ENCODE measurements around the gene SBF1. TPM values are rescaled to one million over a fixed set of nuclear protein-coding genes. Genes with fewer than 3 reads are reported as not detected.
"Not testable (repeated sequence)": the region's sequence is repeated elsewhere in the genome, so short reads cannot be mapped to it uniquely, and the experiment has no call there.

SBF1 gene, protein sequence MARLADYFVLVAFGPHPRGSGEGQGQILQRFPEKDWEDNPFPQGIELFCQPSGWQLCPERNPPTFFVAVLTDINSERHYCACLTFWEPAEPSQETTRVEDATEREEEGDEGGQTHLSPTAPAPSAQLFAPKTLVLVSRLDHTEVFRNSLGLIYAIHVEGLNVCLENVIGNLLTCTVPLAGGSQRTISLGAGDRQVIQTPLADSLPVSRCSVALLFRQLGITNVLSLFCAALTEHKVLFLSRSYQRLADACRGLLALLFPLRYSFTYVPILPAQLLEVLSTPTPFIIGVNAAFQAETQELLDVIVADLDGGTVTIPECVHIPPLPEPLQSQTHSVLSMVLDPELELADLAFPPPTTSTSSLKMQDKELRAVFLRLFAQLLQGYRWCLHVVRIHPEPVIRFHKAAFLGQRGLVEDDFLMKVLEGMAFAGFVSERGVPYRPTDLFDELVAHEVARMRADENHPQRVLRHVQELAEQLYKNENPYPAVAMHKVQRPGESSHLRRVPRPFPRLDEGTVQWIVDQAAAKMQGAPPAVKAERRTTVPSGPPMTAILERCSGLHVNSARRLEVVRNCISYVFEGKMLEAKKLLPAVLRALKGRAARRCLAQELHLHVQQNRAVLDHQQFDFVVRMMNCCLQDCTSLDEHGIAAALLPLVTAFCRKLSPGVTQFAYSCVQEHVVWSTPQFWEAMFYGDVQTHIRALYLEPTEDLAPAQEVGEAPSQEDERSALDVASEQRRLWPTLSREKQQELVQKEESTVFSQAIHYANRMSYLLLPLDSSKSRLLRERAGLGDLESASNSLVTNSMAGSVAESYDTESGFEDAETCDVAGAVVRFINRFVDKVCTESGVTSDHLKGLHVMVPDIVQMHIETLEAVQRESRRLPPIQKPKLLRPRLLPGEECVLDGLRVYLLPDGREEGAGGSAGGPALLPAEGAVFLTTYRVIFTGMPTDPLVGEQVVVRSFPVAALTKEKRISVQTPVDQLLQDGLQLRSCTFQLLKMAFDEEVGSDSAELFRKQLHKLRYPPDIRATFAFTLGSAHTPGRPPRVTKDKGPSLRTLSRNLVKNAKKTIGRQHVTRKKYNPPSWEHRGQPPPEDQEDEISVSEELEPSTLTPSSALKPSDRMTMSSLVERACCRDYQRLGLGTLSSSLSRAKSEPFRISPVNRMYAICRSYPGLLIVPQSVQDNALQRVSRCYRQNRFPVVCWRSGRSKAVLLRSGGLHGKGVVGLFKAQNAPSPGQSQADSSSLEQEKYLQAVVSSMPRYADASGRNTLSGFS (N-terminal part only)
- 121 and 127 TPM in 2 replicates for total RNA-seq
- 71.8 TPM for polyA plus RNA-seq (2012)

DNA sequence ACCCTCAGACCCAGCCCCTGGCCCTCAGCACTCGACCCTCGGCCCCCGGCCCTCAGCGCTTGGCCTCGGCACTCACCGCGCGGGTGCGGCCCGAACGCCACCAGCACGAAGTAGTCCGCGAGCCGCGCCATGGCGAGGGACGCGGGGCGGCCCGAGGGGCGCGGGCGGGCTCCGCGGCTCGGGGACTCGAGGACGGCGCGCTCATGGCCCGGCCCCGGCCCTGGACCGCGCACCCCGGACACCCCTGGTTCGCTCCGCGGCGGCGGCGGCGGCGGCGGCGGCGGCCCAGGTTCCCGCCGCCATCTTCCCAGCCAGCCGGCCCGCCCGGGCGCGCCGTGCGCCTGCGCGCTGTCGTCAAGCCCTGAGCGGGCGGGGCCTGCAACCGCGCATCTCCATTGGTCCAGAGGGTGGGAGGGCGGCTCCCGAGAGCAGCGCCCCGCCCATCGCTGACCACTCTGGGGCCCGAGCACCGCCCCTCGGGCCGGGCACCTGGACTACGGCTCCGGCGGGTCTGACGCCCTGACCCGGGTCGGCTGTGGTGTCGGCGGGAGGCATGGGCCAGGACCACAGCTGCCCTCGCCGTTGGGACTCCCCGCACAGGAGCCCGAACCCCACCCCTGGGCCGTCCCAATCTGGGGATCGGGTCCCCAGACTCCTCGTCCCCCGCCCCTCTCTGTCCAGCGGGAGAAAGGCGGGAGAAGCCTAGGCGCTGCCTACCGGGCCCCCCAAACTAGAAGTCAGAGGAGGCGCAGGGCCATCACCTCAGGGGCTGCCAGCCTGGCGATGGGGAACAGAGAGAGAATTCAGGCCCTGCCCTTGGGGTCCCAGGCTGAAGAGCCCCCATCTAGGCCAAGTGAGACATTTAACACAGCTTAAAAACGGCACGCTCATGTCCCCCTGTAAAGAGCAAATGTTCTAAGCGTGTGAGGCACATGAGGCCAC is at the start of gene SBF1:
Gene SBF1, minus strand, starts transcription at position 326 of the 942 bp plus-strand sequence. Its CDS starts 195 bp downstream, at position 131.
- DNase-seq (ENCODE audit: low read depth): peak; percentile 91

DNA sequence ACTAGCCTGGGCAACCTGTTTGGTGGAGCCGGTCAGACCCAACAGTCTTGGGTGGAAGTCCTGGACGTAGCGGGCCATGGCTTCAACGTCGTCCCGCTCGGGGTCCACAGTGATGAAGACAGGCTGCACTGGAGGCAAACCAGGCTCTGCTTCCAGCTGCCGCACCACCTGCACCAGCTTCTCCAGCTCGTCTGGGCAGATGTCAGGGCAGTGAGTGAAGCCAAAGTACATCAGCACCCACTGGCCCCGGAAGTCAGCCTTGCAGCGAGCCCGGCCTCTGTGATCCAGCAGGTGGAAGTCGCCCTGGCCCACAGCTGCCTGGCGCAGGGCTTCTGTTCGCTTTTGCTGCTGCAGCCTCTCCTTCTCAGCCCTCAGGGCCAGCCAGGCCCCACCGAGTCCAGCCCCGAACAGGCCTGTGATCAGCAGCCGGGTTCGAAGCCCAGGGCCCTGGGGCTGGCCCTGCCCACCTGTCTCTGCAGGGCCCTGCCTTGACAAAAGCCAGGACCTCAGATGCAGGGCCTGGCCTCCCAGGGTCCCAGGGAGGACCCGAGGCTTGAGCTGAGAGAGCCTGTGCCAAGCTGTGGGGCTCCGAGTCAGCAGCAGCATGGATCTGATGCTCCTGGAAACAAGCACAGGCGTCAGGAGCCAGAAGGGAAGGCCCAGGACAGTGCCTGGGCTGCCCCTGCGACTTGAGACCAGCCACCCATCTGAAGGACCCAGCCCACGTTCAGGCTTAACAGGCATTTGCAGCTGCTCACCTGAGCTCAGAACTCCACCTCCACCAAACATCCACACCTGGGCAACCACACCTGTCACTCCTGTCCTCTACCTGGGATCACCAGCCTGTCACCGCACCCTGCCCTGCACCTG is 49.2 kb upstream of the SBF1 start:
- DNase-seq (ENCODE audit: low read depth): no peak

DNA sequence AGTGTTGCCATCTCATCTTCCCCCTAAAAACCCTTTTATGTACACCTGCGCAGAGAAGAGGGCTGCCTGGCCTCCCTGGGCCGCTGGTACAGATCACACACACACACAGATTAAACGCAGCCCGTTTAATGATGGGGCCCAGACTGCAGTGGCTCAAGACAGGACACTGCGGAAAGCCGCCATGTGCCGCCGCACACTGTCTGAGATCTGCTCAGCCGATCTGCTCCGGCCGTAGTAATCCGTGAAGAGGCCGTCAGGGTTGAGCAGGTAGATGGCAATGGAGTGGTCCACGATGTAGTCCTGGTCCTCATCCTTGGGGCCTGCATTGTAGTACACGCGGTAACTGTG is 48.6 kb upstream of the SBF1 start:
- DNase-seq (ENCODE audit: low read depth): no peak

DNA sequence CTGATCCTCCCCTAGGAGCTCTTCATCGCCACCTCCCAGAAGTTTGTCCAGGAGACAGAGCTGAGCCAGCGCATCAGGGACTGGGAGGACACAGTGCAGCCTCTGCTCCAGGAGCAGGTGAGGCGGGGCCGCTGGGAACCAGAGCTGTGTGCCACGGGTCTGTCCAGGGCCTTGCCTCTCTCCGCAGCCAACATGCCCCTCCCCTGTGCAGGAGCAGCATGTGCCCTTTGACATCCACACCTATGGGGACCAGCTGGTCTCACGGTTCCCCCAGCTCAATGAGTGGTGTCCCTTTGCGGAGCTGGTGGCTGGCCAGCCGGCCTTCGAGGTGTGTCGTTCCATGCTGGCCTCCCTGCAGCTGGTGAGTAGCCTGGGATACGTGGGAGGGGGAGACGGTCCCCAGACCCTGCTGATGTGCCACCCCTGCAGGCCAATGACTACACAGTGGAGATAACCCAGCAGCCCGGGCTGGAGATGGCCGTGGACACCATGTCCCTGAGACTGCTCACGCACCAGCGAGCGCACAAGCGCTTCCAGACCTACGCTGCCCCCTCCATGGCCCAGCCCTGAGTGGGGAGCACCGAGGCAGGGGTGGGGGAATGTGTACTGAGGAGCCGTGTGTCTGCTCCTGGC is 48.1 kb upstream of the SBF1 start:
- DNase-seq (ENCODE audit: low read depth): no peak

DNA sequence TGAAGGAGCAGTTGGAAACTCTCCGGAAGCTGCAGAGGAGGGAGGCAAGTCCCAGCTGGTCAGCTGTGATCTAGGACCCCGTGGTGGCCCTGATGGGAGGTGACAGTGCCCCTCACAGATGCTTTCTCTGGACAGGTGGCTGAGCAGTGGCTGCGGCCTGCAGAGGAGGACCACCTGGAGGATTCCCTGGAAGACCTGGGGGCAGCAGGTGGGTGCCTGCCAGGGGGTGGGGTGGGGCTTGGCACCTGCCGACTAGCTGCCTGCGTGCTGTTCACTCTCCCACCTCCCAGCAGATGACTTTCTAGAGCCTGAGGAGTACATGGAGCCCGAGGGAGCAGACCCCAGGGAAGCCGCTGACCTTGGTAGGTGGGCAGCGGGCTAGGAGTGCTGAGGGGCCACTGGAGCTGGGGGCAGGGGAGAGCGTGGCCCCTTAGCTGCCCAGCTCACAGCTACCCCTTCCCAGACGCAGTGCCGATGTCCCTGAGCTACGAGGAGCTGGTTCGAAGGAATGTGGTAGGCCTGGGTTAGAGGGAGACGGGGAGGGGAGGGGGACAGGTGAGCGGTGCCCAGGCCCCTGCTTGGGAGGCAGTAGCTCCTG is 47.5 kb upstream of the SBF1 start:
- DNase-seq (ENCODE audit: low read depth): no peak

DNA sequence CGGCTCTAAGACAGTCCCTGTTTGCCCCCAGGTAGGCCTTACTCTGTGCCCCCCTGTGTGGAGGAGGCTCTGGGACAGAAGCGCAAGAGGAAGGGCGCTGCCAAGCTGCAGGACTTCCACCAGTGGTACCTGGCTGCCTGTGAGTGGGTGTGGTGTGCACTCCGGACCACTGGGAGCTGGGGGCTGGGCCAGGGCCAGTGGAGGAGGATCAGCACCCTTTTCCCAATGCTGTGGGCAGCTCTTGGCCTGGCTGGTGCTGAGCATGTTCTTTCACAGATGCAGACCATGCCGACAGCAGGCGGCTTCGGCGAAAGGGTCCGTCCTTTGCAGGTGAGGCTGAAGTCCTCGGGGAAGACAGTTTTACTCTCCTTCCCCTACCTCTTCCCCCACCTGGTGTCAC is 46.9 kb upstream of the SBF1 start:
- DNase-seq (ENCODE audit: low read depth): no peak

DNA sequence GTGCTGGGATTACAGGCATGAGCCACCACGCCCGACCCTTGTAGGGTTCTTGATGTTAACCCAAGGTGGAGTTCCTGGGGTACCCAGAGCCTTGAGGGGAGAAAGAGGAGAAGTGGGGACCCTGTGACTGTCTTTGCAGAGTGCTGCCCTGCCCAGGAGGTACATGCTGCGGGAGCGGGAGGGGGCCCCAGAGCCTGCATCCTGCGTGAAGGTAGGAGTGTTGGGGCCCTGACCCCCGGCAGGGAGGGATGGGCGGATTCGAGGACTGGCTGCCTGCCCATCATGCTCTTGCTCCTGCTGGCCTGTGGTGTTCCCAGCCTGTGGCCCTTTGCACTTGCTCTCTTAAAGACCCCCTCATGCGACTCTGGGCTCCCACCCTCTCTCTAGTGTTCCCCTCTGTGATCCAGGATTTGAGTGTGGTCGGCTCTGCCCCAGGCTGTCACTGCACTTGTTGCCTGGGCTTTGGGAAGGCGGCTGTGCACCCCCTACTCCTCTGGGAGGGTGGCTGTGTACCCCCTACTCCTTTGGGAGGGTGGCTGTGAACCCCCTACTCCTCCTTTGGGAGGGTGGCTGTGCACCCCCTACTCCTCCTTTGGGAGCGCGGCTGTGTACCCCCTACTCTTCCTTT is 46.1 kb upstream of the SBF1 start:
- DNase-seq (ENCODE audit: low read depth): no peak

DNA sequence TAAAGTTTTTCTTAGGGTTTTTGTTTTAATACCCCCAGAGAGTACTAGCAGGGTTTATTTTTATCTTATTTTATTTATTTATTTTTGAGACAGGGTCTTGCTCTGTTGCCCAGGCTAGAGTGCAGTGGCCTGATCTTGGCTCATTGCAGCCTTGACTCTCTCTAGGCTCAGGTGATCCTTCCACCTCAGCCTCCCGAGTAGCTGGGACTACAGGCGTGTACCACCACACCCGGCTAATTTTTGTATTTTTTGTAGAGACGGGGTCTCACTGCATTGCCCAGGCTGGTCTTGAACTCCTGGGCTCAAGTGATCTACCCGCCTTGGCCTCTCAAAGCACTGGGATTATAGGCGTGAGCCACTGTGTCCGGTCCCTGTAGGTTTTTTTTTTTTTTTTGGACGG is 45.3 kb upstream of the SBF1 start:
- not testable (repeated sequence) for DNase-seq (ENCODE audit: low read depth)

DNA sequence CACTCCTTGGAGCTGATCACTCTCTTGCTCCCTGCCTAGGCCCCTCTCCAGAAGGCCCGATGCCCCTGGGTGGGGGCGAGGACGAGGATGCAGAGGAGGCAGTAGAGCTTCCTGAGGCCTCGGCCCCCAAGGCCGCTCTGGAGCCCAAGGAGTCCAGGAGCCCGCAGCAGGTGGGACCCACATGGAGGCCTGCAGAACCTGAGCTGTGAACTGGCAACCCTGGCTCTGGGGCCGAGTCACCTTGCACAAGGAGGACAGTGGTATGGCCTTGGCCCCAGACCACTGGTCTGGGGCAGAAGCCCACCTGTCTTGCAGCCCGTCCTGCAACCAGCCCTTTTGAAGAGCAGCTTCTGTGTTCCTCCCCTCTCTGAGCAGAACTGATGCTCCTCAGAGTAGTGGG is 44.3 kb upstream of the SBF1 start:
- no peak for DNase-seq (ENCODE audit: low read depth)

DNA sequence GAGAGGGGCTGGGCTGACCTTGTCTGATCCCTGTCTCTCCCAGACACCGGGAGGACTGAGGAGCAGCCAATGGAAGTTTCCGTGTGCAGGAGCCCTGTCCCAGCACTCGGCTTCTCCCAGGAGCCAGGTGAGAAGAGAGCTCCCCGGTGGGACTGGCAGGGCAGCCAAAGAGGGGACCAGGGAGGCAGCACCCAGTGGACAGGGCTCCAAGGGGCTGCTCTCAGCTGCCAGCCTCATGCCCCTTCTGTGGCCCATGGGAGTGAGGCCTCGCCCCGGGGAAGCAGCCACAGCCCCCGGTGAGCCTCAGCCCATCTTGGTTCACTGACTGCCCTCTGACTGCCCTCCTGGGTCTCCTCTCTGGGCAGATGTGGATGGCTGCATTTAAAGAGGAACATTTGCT is 43.8 kb upstream of the SBF1 start:
- DNase-seq (ENCODE audit: low read depth): no peak

DNA sequence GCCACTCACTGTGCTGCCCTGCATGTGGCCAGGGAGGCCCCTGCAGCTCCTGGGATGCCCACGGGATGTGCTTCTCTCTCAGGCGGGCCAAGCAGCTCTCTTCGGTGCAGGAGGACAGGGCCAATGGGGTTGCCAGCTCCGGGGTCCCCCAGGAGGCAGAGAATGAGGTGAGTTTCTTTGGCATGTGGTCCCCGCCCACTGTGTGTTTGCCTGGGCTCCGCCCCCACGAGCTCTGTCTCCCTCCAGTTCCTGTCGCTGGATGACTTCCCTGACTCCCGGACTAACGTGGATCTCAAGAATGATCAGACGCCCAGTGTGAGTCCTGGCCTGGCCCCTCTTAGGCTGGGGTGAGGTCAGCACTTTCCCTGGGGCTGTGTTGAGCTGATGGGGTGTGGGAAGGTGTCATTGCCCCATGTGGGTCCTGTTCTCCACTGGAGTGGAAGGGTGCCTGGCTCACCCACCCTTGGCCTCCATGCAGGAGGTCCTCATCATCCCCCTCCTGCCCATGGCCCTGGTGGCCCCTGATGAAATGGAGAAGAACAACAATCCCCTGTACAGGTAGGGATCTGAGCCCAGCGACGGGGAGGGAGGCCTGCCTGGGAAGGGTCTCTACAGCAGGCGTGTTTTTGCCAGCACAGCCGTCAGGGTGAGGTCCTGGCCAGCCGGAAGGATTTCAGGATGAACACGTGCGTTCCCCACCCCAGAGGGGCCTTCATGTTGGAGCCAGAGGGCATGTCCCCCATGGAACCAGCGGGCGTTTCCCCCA is 42.8 kb upstream of the SBF1 start:
- DNase-seq (ENCODE audit: low read depth): no peak

DNA sequence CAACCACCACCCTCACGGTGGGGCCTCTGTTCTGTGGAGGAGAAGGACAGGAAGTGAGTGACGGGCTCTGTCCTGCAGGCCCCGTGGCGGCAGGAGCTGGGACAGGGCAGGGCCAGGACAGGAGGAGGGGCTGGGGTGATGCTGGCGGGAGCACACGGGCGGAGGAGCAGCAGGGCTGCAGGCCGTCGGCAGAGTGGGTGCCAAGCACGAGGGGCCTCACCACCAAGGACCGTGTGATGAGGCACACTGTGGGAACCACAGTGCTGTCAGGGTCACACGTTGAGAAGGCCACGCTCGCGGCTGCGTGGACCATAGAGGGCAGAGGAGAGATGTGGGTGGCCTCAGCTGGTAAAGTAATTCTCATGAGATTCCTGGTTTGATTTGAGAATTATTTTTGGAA is 42.1 kb upstream of the SBF1 start:
- no peak for DNase-seq (ENCODE audit: low read depth)

DNA sequence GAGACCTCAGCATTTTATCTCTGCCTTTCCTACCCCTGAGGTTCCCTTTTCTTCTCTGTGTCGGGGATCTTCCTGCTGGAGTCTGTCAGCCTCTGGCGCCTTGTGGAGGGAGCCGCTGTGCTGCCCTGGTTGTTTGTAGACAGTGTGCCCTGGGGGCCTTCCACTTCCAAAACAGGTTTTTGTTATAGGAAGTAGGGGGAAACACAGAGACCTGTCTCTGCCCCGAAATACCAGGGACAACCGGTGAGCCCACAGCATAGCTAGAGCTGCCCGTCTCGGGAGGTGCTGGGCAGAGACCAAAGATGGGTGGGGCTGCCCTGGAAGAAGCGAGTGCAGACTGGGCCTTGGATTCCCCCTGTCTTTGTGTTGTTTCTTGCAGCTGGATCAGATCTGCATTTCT is 41.2 kb upstream of the SBF1 start:
- no peak for DNase-seq (ENCODE audit: low read depth)

DNA sequence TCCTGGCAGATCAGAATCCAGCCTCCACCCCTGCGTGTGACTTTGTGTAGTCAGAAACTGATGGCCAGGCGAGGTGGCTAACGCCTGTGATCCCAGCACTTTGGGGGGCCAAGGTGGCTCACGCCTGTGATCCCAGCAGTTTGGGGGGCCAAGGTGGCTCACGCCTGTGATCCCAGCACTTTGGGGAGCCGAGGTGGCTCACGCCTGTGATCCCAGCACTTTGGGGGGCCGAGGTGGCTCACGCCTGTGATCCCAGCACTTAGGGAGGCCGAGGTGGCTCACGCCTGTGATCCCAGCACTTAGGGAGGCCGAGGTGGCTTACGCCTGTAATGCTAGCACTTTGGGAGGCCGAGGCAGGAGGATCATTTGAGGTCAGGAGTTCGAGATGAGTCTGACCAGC is 38.3 kb upstream of the SBF1 start:
- no peak for DNase-seq (ENCODE audit: low read depth)

DNA sequence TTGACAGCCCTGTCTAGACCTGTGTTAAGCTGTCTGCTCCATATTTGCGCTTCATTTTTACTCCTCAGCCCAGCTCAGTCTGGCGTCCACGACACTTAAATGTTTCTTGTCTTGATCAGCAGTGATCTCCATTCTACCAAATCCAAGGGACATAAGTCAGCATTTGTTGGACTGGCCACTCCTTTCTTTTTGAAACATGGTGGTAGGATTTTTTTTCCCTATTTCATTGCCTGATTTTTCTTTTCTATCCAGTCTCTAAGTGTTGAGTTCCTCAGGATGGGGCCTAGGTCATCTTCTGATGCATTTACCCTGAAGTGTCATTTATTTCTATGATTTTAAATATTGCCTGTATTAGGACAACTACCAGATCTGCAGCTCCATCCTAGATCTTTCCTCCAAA is 34.1 kb upstream of the SBF1 start:
- no peak for DNase-seq (ENCODE audit: low read depth)

DNA sequence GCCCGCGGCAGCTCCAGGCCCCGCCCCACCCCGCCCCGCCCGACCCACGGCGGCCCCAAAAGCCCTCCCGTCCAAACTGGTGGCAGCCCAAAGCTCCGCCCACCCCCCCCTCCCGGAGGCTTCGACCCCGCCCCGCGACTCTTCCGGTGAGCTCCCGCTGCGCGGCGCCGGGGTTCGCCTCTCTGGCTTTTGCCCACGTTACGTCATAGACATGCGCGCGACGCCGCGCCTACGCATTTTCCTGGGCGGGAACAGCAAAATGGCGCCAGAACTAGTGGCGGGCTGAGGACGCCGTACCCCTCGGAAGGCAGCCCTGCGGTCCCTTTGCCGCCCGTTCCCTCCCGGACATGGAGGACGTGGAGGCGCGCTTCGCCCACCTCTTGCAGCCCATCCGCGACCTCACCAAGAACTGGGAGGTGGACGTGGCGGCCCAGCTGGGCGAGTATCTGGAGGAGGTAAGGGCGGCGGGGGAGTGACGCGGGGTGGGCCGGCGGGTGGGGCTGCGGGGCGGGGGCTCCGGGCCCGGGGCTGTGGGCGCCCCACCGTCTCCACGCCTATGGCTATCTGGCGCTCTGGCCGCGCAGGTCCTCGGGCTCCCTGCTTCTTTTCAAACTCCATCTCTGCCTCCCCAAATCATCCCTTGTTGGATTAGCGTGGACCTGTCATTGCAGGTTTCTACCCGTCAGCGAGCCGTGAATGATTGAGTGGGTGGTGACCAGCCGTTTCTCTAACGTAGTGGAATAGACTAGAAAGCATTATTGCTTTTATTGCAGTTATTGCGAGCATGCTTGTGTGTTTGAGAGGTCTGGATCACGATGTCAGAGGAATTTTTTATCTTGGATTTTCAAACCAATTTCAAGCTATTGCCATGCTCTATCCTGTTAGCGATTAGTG is 33.4 kb upstream of the SBF1 start, which contains the start of gene NCAPH2:
Gene NCAPH2, plus strand, starts transcription at position 234 of the 894 bp plus-strand sequence. Its CDS starts 114 bp downstream, at position 348.
- peak; percentile 98 for DNase-seq (ENCODE audit: low read depth)

Data from myocyte (in vitro differentiated cells).